ENCODE data around the gene BCL2. TPM values are rescaled to one million over a fixed set of nuclear protein-coding genes. Genes with fewer than 3 reads are reported as not detected.

BCL2 gene
- total RNA-seq, 1 experiment from 2014 or later = 1.3 TPM

GRCh38 chr18:63189041-63189440 lies 130.5 kb downstream of the BCL2 start:
- H3K27me3 Mint-ChIP-seq (ENCODE audit: low read depth) = no peaks in the 10 kb centered on the region; the same call in 1 of the 2 replicates
- no peak overlapping the region for H3K14ac ChIP-seq (ENCODE audit: insufficient read depth, low read length)
- no peak overlapping the region for H2BK20ac ChIP-seq (ENCODE audit: low read depth, low read length, poor library complexity, severe bottlenecking)
- H3K27ac ChIP-seq (ENCODE audit: insufficient read length, low read depth, low read length) = no peak overlapping the region
- H3K4me3 Mint-ChIP-seq = no peak overlapping the region
- H2AFZ ChIP-seq (ENCODE audit: low read length) = no peak overlapping the region
- H2BK15ac ChIP-seq (ENCODE audit: low read depth, low read length) = no peak overlapping the region
- H3K23ac ChIP-seq (ENCODE audit: insufficient read length, low read depth, low read length) = no peak overlapping the region
- H3K4ac ChIP-seq (ENCODE audit: low read depth, low read length) = no peak overlapping the region
- H3K9me3 ChIP-seq (ENCODE audit: control insufficient read depth, low read depth, low read length) = no peaks in the 10 kb centered on the region
- H2BK5ac ChIP-seq (ENCODE audit: insufficient read length, low read length) = no peak overlapping the region
- WGBS (ENCODE audit: extremely low coverage, insufficient read length, low lambda C conversion rate) = no CpG with 5 or more reads among the region's 2 CpGs
- H3K9ac ChIP-seq (ENCODE audit: extremely low read depth, insufficient read length, low read length) = no peak overlapping the region
- H4K5ac ChIP-seq (ENCODE audit: insufficient read length, low read depth, low read length) = no peak overlapping the region
- no peaks in the 10 kb centered on the region for H3K4me1 Mint-ChIP-seq
- H4K91ac ChIP-seq (ENCODE audit: insufficient read length, low read depth, low read length) = no peak overlapping the region
- no peaks in the 10 kb centered on the region for H3K36me3 Mint-ChIP-seq (ENCODE audit: insufficient read depth in 1 of 3, low read depth in 3 of 3)
- no peaks in the 10 kb centered on the region for H3K27me3 ChIP-seq (ENCODE audit: insufficient read depth, low read length)
- H3K9me3 Mint-ChIP-seq = no peaks in the 10 kb centered on the region; a peak in 2 of 5 replicates
- H2BK120ac ChIP-seq (ENCODE audit: low read depth, low read length, poor library complexity, severe bottlenecking) = no peak overlapping the region
- no peak overlapping the region for H3K4me2 ChIP-seq (ENCODE audit: insufficient read depth, insufficient read length, low read length)
- no peaks in the 10 kb centered on the region for H3K79me2 ChIP-seq (ENCODE audit: insufficient read depth, low read length)
- TF ChIP-seq CTCF (conservative IDR thresholded peaks at IDR 0.05) = no peak
- no peak overlapping the region for H3K27ac Mint-ChIP-seq
- H4K20me1 ChIP-seq (ENCODE audit: control insufficient read depth, insufficient read depth, insufficient read length) = no peaks in the 10 kb centered on the region
- no peaks in the 10 kb centered on the region for H3K4me1 ChIP-seq (ENCODE audit: insufficient read depth, low read length)
- no peak overlapping the region for H2AK5ac ChIP-seq (ENCODE audit: insufficient read length, low read length)
- H3K23me2 ChIP-seq (ENCODE audit: insufficient read length, low read depth, low read length, poor library complexity, severe bottlenecking) = no peaks in the 10 kb centered on the region
- H4K8ac ChIP-seq (replicated peaks; ENCODE audit: insufficient read length, low read depth, low read length) = no peak overlapping the region
- no peak overlapping the region for H2BK12ac ChIP-seq (ENCODE audit: insufficient read length, low read depth, low read length)
- no peak for DNase-seq
- no peaks in the 10 kb centered on the region for H3K79me1 ChIP-seq (ENCODE audit: insufficient read depth, low read depth, low read length, poor library complexity, severe bottlenecking)
- H3T11ph ChIP-seq (ENCODE audit: low read length) = no peak overlapping the region
- no peak overlapping the region for H3K18ac ChIP-seq (ENCODE audit: insufficient read length, low read depth, low read length)
- H3K56ac ChIP-seq (ENCODE audit: insufficient read length, low read depth, low read length) = no peak overlapping the region

All from H9 (cell line).